ENCODE data around the gene SLC10A7.
"Not testable (repeated sequence)": the region's sequence is repeated elsewhere in the genome, so short reads cannot be mapped to it uniquely, and the experiment has no call there.

SLC10A7 gene

GRCh38 chr4:146367347-146367746 lies 154.4 kb downstream of the SLC10A7 start:
- DNase-seq (ENCODE audit: low read depth in 2 of 2): no peak

- no peak for DNase-seq (ENCODE audit: low read depth in 2 of 2)
Measured at GRCh38 chr4:146359771-146360170, 162.0 kb downstream of the SLC10A7 start.

- DNase-seq (ENCODE audit: low read depth in 2 of 2): not testable (repeated sequence)
Measured at GRCh38 chr4:146350114-146350513, 171.6 kb downstream of the SLC10A7 start.

GRCh38 chr4:146349306-146349705 lies 172.4 kb downstream of the SLC10A7 start:
- DNase-seq (ENCODE audit: low read depth in 2 of 2): no peak

DNA sequence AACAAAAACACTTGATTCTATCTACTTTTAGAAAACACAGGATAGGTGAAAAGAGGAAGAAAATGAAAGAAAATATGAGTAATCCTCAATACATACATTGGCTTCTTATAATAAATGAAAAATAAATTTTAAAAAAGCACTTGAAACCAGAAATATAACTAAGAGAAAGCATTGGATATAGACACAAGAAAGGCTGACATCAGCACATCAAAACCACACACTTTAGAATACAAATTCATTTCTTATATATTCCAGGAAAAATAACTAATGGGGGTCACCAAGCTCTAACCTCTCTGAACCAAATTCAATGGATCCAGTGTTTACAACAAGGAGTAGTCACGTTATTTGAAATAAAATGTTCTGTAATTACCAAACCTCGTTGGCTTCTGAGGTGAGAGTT lies 173.9 kb downstream of the SLC10A7 start:
- no peak for DNase-seq (ENCODE audit: low read depth in 2 of 2)

GRCh38 chr4:146346276-146346675 lies 175.5 kb downstream of the SLC10A7 start:
- DNase-seq (ENCODE audit: low read depth in 2 of 2): no peak

DNA sequence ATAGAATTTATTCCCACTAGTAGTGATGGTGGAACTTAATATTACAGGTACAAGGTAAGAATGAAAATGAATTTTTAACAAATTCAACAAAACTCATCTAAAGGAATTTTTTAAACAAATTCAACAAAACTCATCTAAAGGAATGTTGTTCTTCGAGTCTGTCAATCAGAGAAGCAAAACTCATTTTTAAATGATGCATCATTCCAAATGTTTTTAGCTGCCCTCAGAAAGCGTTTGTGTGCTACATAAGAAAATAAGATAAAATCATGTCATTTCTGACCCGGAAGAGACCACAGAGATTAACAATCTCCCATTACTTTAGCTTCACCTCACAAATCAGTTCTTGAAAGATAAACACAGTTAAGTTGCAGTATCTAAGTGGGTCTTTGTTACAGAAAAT lies 178.0 kb downstream of the SLC10A7 start:
- no peak for DNase-seq (ENCODE audit: low read depth in 2 of 2)

DNA sequence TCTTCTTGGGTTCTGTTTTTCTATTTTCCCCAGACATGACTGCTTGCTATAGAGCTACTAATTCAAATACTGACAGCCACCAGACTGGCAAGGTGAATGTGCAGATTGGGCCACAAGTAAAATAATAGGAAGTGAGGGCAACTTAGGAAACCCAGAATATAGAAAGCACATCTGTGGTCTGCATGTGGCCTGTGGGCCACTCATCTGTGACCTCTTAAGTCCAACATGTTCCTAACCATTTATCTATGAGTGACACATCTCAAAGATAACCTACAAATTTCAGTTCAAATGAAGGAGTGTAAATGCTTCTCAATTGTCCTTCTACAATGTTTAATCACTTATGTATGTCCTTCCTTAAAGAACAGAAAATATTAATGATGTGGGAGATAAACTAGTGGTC lies 178.5 kb downstream of the SLC10A7 start:
- no peak for DNase-seq (ENCODE audit: low read depth in 2 of 2)

- DNase-seq (ENCODE audit: low read depth in 2 of 2): no peak
Measured at GRCh38 chr4:146342600-146343192, 179.0 kb downstream of the SLC10A7 start.

DNA sequence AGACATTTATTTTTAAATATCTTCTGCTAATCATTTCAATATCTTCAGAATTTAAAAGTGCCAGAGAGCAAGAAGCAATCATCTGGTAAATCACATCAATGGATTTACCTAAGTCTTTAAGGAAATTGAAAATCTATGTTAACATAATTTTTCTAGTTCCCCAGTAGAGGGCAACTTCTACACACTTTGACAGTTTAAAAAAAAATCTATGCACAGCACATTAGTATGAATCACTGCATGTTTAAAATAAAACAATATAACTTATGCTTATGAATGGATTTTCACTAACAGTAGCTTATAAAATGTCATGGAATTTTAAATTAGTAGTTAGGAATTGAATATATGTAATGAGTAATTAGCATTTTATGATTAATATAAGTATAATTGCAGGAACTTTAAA lies 180.9 kb downstream of the SLC10A7 start:
- no peak for DNase-seq (ENCODE audit: low read depth in 2 of 2)

DNA sequence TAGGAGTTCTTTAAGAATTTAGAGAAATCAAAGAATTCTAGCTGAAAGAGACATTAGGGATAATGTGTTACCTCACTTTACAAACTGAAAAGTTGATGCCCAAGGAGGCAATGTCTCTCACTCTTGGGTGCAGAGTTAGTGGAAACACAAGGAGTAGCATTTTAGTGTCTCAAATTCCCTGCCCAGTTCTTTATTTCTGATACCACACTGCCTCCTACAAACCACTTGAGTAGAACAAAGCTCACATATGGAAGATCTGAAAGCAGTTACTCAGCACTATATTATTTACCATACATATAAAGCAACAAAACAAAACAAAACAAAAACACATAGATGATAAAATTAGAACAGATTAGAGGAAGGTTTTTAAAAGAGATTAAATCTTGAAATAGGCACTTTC lies 183.2 kb downstream of the SLC10A7 start:
- DNase-seq (ENCODE audit: low read depth in 2 of 2): no peak

GRCh38 chr4:146336410-146336807 lies 185.3 kb downstream of the SLC10A7 start:
- DNase-seq (ENCODE audit: low read depth in 2 of 2): no peak

GRCh38 chr4:146335763-146336409 lies 185.9 kb downstream of the SLC10A7 start:
- DNase-seq (ENCODE audit: low read depth in 2 of 2): no peak

- no peak for DNase-seq (ENCODE audit: low read depth in 2 of 2)
Measured at GRCh38 chr4:146334862-146335449, 186.8 kb downstream of the SLC10A7 start.

DNA sequence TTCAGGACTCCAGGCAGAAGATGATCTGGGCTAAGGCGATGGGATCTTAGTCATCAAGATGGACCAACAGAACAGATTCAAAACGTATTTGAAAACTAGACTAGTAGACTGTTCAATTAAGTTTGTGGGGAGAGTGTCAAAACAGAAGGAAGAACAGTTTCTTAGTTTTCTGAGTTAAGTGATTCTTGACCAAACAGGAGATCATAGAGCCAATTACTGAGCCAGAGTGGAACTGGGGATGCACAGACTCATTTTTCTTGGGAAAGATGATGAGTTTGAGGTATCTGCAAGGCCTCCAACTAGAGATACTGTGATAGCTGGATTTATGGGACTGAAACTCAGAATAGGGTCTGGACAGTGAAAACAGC lies 187.9 kb downstream of the SLC10A7 start:
- no peak for DNase-seq (ENCODE audit: low read depth in 2 of 2)

DNA sequence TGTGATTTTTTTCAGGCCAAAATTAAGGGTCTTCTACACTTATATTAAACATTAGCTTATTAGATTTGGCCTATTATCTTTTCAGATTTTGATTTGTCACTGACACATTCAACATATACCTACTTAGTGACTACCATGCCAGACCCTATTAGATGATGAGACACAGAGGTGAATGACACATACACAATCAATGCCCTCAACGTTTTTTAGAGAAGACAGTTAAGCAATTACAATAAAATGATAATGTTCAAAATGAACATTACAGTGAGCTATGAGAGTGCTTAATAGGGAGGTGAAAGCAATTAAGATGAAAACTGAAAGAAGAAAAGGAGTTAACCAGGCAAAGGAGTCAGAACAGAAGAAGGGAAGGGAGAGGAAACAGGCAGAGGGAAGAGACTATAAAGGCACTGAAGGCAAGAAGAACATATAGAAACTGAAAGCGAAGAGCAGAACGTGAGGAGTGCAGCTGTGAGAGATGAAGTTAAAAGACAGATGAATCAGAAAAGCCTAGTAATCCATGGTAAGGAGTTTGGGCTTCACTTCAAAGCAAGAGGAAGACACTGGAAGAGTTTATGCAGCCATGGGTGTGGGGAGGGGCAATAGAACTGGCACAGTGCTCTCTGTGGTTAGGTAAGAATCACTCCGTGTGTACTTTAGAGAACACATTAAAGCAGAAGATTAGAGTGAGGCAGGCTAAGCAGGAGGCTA lies 188.4 kb downstream of the SLC10A7 start:
- no peak for DNase-seq (ENCODE audit: low read depth in 2 of 2)

DNA sequence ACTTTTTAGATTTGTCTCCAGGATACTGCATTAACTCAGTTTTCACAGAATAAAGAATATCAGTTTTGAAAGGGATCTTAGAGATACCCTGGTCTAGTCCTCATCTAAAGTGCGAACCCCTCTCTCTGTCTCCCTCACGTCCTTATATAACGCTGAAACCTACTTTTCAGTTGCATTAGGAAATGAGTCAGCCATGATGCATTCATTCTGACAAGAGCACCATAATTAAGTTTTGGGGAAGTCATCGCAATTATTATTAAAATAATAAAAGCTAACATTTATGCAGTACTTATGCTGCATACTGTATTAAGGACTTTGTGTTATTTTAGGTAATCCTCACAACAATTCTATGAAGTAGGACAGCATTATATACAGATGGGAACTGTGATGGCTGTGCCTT lies 191.3 kb downstream of the SLC10A7 start:
- DNase-seq (ENCODE audit: low read depth in 2 of 2): no peak

DNA sequence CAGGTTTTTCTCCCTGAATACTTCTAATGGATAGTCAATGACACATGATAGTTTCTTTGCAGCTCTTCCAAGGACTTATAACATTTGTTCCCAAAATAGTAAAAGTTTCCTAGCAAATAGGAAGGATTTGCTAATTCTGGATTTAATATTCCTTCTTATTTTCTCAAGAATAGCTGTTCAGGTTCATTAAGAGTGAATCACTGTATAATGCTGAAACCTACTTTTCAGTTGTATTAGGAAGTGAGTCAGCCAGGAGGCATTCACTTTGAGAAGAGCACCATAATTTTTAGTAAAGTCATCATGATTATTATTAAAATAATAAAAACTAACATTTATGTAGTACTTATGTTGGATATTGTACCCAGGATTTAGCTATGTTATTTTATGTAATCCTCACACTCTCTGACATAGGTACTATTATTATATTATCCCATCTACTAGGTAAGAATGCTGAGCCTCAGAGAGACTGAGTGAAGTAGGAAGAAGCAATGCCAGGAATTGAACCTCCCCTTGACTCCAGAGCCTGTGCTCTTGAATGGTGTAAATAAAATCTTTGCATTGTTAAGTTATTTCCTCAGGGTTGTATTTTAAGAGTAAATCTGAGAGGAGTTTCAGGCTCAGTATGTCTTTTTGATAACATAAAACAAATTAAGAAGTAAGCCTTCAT lies 192.6 kb downstream of the SLC10A7 start:
- no peak for DNase-seq (ENCODE audit: low read depth in 2 of 2)

- no peak for DNase-seq (ENCODE audit: low read depth in 2 of 2)
Measured at GRCh38 chr4:146327859-146328650, 193.7 kb downstream of the SLC10A7 start.

DNA sequence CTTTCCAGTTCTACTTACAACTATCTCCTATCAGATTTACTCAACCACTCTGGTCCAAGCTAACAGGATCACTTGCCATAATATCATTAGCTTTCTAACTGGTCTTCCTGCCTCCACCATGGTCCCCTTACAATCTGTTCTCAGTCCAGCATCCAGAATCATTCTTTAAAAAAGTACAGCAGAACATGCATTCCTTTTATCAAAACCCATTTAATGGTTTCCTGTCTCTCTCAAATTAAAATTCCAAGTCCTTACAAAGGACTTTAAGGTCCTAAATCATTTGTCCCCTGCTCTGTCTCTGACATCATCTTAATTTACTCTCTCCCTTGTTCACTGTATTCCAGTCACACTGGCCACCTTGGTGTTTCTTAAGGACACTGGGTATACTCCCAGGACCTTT lies 202.8 kb downstream of the SLC10A7 start:
- DNase-seq (ENCODE audit: low read depth in 2 of 2): no peak

DNA sequence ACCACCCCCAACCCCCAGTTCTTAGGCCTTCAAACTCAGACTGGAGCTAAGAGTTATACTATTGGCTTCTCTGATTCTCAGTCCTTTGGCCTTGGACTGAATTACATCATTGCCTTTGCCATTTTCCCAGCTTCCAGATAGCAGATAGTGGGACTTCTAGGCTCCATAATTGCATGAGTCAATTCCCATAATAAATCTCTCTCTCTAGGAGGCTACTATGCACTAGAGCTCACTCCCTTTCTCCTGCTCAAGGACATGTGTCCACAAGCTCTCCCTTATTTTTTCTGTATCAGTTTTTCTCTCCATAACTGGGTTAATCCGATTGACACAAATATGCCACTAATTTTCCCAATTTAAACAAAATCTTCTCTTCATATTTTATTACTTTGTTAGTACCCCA lies 204.0 kb downstream of the SLC10A7 start:
- DNase-seq (ENCODE audit: low read depth in 2 of 2): no peak

- DNase-seq (ENCODE audit: low read depth in 2 of 2): no peak
Measured at GRCh38 chr4:146315184-146315583, 206.6 kb downstream of the SLC10A7 start.

Measured in stimulated activated CD8-positive, alpha-beta memory T cell treated with anti-CD3 and anti-CD28 coated beads, Interleukin-2, amount 100 ng/mL, for 48 hours (primary cell).